ENCODE measurements around the gene NT5C.

- TF ChIP-seq, protein P1, sequence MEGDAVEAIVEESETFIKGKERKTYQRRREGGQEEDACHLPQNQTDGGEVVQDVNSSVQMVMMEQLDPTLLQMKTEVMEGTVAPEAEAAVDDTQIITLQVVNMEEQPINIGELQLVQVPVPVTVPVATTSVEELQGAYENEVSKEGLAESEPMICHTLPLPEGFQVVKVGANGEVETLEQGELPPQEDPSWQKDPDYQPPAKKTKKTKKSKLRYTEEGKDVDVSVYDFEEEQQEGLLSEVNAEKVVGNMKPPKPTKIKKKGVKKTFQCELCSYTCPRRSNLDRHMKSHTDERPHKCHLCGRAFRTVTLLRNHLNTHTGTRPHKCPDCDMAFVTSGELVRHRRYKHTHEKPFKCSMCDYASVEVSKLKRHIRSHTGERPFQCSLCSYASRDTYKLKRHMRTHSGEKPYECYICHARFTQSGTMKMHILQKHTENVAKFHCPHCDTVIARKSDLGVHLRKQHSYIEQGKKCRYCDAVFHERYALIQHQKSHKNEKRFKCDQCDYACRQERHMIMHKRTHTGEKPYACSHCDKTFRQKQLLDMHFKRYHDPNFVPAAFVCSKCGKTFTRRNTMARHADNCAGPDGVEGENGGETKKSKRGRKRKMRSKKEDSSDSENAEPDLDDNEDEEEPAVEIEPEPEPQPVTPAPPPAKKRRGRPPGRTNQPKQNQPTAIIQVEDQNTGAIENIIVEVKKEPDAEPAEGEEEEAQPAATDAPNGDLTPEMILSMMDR (IDR thresholded peaks at IDR 0.05), result no peak
- TF ChIP-seq POLR2A (IDR thresholded peaks at IDR 0.05), result peak; percentile 82 to 83
Observed at GRCh38 chr17:75087558-75088453, 43.7 kb downstream of the NT5C start, which contains the start of gene SLC16A5.

Data from Peyer's patch (tissue), 4 donors.